Fibroblast of lung (primary cell): ENCODE measurements around the gene GREB1.

ENCODE experiments used
- CTCF ChIP-seq, 2 donors: IDR thresholded peaks in 1 of 2; conservative IDR thresholded peaks in 1 of 2; 1 replicate in 1 of 2; 2 replicates in 1 of 2; pipeline ENCODE4 v1.5.1; 2011 to 2012; ENCODE audit warnings: low read length in 2 of 2, control low read depth in 1 of 2, inconsistent platforms in 1 of 2, low read depth in 1 of 2, mild to moderate bottlenecking in 1 of 2
- EZH2 ChIP-seq: IDR thresholded peaks from 2 replicates; pipeline ENCODE4 v1.5.1; 2012; ENCODE audit warnings: low read length, control low read depth, mild to moderate bottlenecking; ENCODE audit errors: missing control alignments

- TF ChIP-seq CTCF (conservative IDR thresholded peaks at IDR 0.05 in 1 of 2, IDR thresholded peaks at IDR 0.05 in 1 of 2; ENCODE audit: low read depth in 1 of 2, low read length in 2 of 2) = no peak
- no peak for TF ChIP-seq EZH2
Measured at GRCh38 chr2:11629215-11629614, 95.4 kb downstream of the GREB1 start.
